ENCODE data around the gene KLF7. TPM values are rescaled to one million over a fixed set of nuclear protein-coding genes. Genes with fewer than 3 reads are reported as not detected.
A peak's percentile ranks its signal among the peaks of the same experiment; 100 is the strongest.

Gene KLF7
- total and polyA plus RNA-seq, 8 donors, result 2.7 to 33.0 (median 7.3) TPM

- no peak for DNase-seq
- H3K36me3 ChIP-seq, result no peaks in the 10 kb centered on the region
- TF ChIP-seq CTCF (IDR thresholded peaks at IDR 0.05) (no peak), EP300 (IDR thresholded peaks at IDR 0.05) (no peak), POLR2AphosphoS5 (IDR thresholded peaks at IDR 0.05) (no peak), POLR2A (IDR thresholded peaks at IDR 0.05) (no peak)
- H3K27me3 ChIP-seq, result no peaks in the 10 kb centered on the region
- WGBS, 5 donors, result 74 to 89% (median 87%) methylated on average over 4 of the region's 4 CpGs
- peak overlapping the region in 3 of 5 donors; percentile 2 to 61 (median 25) for H3K27ac ChIP-seq
- no peaks in the 10 kb centered on the region for H3K9me3 ChIP-seq
- H3K4me1 ChIP-seq, result peaks cover 18 to 100% (median 67%) of the 10 kb centered on the region in 4 donors
- intact Hi-C loops (cut with DNase I; ENCODE audit: low total_unique reads), result no loop called here
- no peak overlapping the region for H3K4me3 ChIP-seq
These were observed 10.9 kb downstream of the KLF7 start for GRCh38 chr2:207154556-207155510.

GRCh38 chr2:207153266-207153975, 12.3 kb downstream of the KLF7 start:
- DNase-seq, result no peak
- Histone ChIP-seq H3K27me3 (no peaks in the 10 kb centered on the region), H3K9me3 (no peaks in the 10 kb centered on the region), H3K4me1 (peaks cover 22 to 100% (median 68%) of the 10 kb centered on the region in 4 donors), H3K4me3 (no peak overlapping the region), H3K36me3 (no peaks in the 10 kb centered on the region), H3K27ac (peak overlapping the region in 3 of 5 donors; percentile 49 to 65 (median 61))
- intact Hi-C loops (cut with DNase I; ENCODE audit: low total_unique reads), result no loop called here
- TF ChIP-seq CTCF (IDR thresholded peaks at IDR 0.05) (no peak), POLR2A (IDR thresholded peaks at IDR 0.05) (no peak), POLR2AphosphoS5 (IDR thresholded peaks at IDR 0.05) (no peak), EP300 (IDR thresholded peaks at IDR 0.05) (no peak)
- 68 to 82% (median 72%) methylated on average over 1 of the region's 1 CpG for WGBS, 5 donors

- Histone ChIP-seq H3K27me3 (no peaks in the 10 kb centered on the region), H3K4me3 (no peak overlapping the region), H3K9me3 (no peaks in the 10 kb centered on the region), H3K27ac (peak overlapping the region in 3 of 5 donors; percentile 31 to 61 (median 49)), H3K4me1 (peaks cover 23 to 92% (median 66%) of the 10 kb centered on the region in 4 donors), H3K36me3 (peaks cover 0 to 5% (median 4%) of the 10 kb centered on the region in 4 donors)
- DNase-seq, result no peak
- intact Hi-C loops (cut with DNase I; ENCODE audit: low total_unique reads), result no loop called here
- WGBS, 5 donors, result 76 to 83% (median 78%) methylated on average over 6 of the region's 6 CpGs
- TF ChIP-seq POLR2AphosphoS5 (IDR thresholded peaks at IDR 0.05) (no peak), CTCF (IDR thresholded peaks at IDR 0.05) (no peak), EP300 (IDR thresholded peaks at IDR 0.05) (no peak), POLR2A (IDR thresholded peaks at IDR 0.05) (no peak)
These were observed 14.7 kb downstream of the KLF7 start for GRCh38 chr2:207151048-207151447.

GRCh38 chr2:207150284-207150683, 15.5 kb downstream of the KLF7 start:
- TF ChIP-seq POLR2AphosphoS5 (IDR thresholded peaks at IDR 0.05) (no peak), CTCF (IDR thresholded peaks at IDR 0.05) (no peak), POLR2A (IDR thresholded peaks at IDR 0.05) (no peak), EP300 (IDR thresholded peaks at IDR 0.05) (no peak)
- intact Hi-C loops (cut with DNase I; ENCODE audit: low total_unique reads), result no loop called here
- no peak for DNase-seq
- H3K27me3 ChIP-seq, result no peaks in the 10 kb centered on the region
- no peaks in the 10 kb centered on the region for H3K9me3 ChIP-seq
- peaks cover 0 to 8% (median 5%) of the 10 kb centered on the region in 4 donors for H3K36me3 ChIP-seq
- H3K27ac ChIP-seq, result peak overlapping the region in 2 of 5 donors; percentile 0 to 32
- 60 to 72% (median 70%) methylated on average over 5 of the region's 5 CpGs for WGBS, 5 donors
- H3K4me3 ChIP-seq, result no peak overlapping the region
- peaks cover 19 to 89% (median 62%) of the 10 kb centered on the region in 4 donors for H3K4me1 ChIP-seq
